ENCODE data around the gene LRMDA. TPM values are rescaled to one million over a fixed set of nuclear protein-coding genes. Genes with fewer than 3 reads are reported as not detected.

Gene LRMDA
- total RNA-seq, 1 donor from 2014 or later: 2.1 TPM

DNA sequence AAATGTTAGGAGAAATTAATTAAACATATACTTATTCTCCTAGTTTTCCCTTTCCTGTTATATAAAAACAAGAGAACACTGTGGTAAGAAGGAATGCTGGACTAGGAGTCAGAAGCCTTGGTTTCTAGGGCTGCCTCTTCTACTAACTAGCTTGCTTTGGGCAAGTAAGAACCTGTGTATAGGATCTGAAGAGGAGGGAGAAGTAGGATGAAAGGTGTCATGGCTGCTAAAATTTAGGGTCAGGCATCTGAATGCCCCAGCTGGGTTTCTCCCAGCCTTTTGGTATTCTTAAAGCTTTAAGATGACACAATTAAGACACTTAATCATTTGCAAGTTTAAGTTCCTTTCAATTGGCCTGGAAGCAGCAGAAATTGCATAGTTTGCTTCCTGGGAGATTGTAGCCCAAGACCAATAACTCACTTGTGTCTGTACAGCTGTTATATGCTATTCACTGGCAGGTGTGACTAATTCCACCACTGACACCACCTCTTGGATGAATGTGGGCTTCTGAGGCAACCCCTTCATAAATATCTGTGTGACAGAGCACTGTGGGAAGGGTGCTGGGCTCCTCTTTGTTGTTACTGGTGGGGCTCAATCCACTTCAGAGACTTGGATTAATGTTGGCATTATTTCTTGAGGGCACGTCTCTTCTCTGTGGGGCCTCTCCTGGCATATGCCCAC is 137.2 kb downstream of the LRMDA start:
- Mint-ChIP-seq H3K27me3 (ENCODE audit: unreplicated experiment) (peaks cover 3% of the 10 kb centered on the region), H3K36me3 (ENCODE audit: unreplicated experiment) (peaks cover 18% of the 10 kb centered on the region), H3K4me3 (ENCODE audit: unreplicated experiment) (no peak overlapping the region), H3K9me3 (ENCODE audit: unreplicated experiment) (peaks cover 10% of the 10 kb centered on the region), H3K27ac (ENCODE audit: unreplicated experiment) (no peak overlapping the region), H3K4me1 (ENCODE audit: low read depth, unreplicated experiment) (no peaks in the 10 kb centered on the region)
- no peak for DNase-seq
- TF ChIP-seq, protein P1, sequence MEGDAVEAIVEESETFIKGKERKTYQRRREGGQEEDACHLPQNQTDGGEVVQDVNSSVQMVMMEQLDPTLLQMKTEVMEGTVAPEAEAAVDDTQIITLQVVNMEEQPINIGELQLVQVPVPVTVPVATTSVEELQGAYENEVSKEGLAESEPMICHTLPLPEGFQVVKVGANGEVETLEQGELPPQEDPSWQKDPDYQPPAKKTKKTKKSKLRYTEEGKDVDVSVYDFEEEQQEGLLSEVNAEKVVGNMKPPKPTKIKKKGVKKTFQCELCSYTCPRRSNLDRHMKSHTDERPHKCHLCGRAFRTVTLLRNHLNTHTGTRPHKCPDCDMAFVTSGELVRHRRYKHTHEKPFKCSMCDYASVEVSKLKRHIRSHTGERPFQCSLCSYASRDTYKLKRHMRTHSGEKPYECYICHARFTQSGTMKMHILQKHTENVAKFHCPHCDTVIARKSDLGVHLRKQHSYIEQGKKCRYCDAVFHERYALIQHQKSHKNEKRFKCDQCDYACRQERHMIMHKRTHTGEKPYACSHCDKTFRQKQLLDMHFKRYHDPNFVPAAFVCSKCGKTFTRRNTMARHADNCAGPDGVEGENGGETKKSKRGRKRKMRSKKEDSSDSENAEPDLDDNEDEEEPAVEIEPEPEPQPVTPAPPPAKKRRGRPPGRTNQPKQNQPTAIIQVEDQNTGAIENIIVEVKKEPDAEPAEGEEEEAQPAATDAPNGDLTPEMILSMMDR (IDR thresholded peaks at IDR 0.05; ENCODE audit: partially characterized antibody, unreplicated experiment): no peak

DNA sequence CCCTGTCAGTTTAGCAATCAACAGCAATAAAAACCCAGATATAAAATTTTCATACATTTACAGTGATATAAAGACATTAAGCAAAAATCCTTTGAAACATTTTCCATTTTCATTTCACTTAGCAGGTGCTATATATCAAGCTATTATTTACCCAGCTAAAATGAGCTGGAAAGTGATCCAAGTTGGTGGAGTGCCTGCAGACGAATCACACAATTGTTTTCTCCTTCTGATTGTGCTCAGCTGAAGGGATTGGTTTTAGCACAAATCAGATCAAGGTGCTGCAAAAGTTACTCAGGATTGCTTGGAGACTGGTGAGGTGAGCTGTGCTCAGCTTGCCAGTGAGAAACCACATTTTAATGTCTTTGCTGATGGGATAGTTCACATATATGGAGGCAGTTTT is 138.1 kb downstream of the LRMDA start:
- Mint-ChIP-seq H3K36me3 (ENCODE audit: unreplicated experiment) (peaks cover 17% of the 10 kb centered on the region), H3K4me3 (ENCODE audit: unreplicated experiment) (no peak overlapping the region), H3K4me1 (ENCODE audit: low read depth, unreplicated experiment) (no peaks in the 10 kb centered on the region), H3K27me3 (ENCODE audit: unreplicated experiment) (peaks cover 1% of the 10 kb centered on the region), H3K9me3 (ENCODE audit: unreplicated experiment) (peaks cover 7% of the 10 kb centered on the region), H3K27ac (ENCODE audit: unreplicated experiment) (no peak overlapping the region)
- no peak for DNase-seq
- TF ChIP-seq, protein P1 (IDR thresholded peaks at IDR 0.05; ENCODE audit: partially characterized antibody, unreplicated experiment): no peak

DNA sequence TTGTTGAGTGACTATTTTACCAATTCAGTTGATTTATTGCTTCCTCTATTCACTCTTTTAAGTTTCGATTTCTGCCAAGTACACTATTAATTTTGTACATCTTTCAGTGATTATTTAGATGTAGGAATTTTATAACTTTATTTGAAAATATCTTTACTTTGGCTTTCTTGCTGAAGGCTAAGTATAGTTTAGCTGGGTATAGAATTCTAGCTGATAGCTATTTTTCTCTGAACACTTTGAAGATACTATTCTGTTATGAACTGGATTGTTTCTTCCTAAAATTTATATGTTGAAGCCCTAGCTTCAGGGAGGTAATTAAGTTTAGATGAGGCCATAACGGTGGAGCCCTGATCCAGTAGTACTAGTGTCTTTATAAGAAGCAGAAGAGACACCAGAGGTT is 141.1 kb downstream of the LRMDA start:
- H3K36me3 Mint-ChIP-seq (ENCODE audit: unreplicated experiment): peaks cover 16% of the 10 kb centered on the region
- H3K27me3 Mint-ChIP-seq (ENCODE audit: unreplicated experiment): no peaks in the 10 kb centered on the region
- H3K9me3 Mint-ChIP-seq (ENCODE audit: unreplicated experiment): peaks cover 2% of the 10 kb centered on the region
- H3K4me1 Mint-ChIP-seq (ENCODE audit: low read depth, unreplicated experiment): no peaks in the 10 kb centered on the region
- H3K27ac Mint-ChIP-seq (ENCODE audit: unreplicated experiment): no peak overlapping the region
- DNase-seq: no peak
- no peak overlapping the region for H3K4me3 Mint-ChIP-seq (ENCODE audit: unreplicated experiment)
- TF ChIP-seq, protein P1 (IDR thresholded peaks at IDR 0.05; ENCODE audit: partially characterized antibody, unreplicated experiment): no peak

DNA sequence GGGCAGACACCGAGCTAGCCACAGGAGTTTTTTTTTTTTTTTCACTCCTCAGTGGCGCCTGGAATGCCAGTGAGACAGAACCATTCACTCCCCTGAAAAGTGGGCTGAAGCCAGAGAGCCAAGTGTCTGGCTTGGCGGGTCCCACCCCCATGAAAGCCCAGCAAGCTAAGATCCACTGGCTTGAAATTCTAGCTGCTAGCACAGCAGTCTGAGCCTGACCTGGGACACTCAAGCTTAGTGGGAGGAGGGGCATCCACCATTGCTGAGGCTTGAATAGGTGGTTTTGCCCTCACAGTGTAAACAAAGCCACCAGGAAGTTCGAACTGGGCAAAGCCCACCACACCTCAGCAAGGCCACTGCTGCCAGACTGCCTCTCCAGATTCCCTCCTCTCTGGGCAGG is 144.5 kb downstream of the LRMDA start:
- no peak overlapping the region for H3K4me3 Mint-ChIP-seq (ENCODE audit: unreplicated experiment)
- peaks cover 14% of the 10 kb centered on the region for H3K36me3 Mint-ChIP-seq (ENCODE audit: unreplicated experiment)
- TF ChIP-seq, protein P1 (IDR thresholded peaks at IDR 0.05; ENCODE audit: partially characterized antibody, unreplicated experiment): no peak
- DNase-seq: no peak
- H3K27me3 Mint-ChIP-seq (ENCODE audit: unreplicated experiment): no peaks in the 10 kb centered on the region
- H3K9me3 Mint-ChIP-seq (ENCODE audit: unreplicated experiment): peaks cover 11% of the 10 kb centered on the region
- no peaks in the 10 kb centered on the region for H3K4me1 Mint-ChIP-seq (ENCODE audit: low read depth, unreplicated experiment)
- H3K27ac Mint-ChIP-seq (ENCODE audit: unreplicated experiment): no peak overlapping the region

DNA sequence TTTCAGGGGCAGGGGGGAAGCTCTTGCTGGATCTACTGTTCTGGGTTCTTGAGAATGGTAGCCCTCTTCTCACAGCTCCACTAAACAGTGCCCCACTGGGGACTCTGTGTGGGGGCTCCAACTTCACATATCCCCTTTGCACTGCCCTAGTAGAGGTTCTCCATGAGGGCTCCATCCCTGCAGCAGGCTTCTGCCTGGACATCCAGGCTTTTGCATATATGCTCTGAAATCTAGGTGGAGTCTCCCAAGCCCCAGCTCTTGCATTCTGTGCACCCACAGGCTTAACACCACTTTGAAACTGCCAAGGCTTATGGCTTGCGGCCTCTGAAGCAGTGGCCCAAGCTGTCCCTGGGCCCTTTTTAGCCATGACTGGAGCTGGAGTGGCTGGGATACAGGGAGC is 150.7 kb downstream of the LRMDA start:
- TF ChIP-seq, protein P1 (IDR thresholded peaks at IDR 0.05; ENCODE audit: partially characterized antibody, unreplicated experiment): no peak
- Mint-ChIP-seq H3K4me3 (ENCODE audit: unreplicated experiment) (no peak overlapping the region), H3K27me3 (ENCODE audit: unreplicated experiment) (no peaks in the 10 kb centered on the region), H3K27ac (ENCODE audit: unreplicated experiment) (no peak overlapping the region), H3K36me3 (ENCODE audit: unreplicated experiment) (peaks cover 14% of the 10 kb centered on the region), H3K9me3 (ENCODE audit: unreplicated experiment) (peaks cover 15% of the 10 kb centered on the region), H3K4me1 (ENCODE audit: low read depth, unreplicated experiment) (no peaks in the 10 kb centered on the region)
- no peak for DNase-seq
